Neural cell (in vitro differentiated cells): Measurements from ENCODE around the gene HCCS.
A peak's percentile ranks its signal among the peaks of the same experiment; 100 is the strongest.

ENCODE experiments used
- EP300 ChIP-seq: fragments of 450-650 bp; conservative IDR thresholded peaks from 2 replicates; pipeline ENCODE4 v1.6.1; 2014; ENCODE audit warnings: antibody characterized with exemption, mild to moderate bottlenecking, moderate library complexity; ENCODE audit not compliant: poor library complexity, severe bottlenecking
- EZH2 ChIP-seq: fragments of 200-600, 300-800 bp; shearing (Covaris generic), sonication (generic); IDR thresholded peaks from 2 replicates; pipeline ENCODE4 v1.6.1; 2014; ENCODE audit warnings: antibody characterized with exemption, low read length, borderline replicate concordance, mild to moderate bottlenecking; ENCODE audit not compliant: insufficient read depth, poor library complexity, severe bottlenecking
- POLR2AphosphoS5 ChIP-seq: IDR thresholded peaks from 2 replicates; pipeline ENCODE4 v1.6.1; 2012
- SMC3 ChIP-seq: fragments of 450-650 bp; conservative IDR thresholded peaks from 2 replicates; pipeline ENCODE4 v1.6.1; 2014; ENCODE audit warnings: antibody characterized with exemption, mild to moderate bottlenecking, moderate library complexity; ENCODE audit not compliant: poor library complexity
- TAF1 ChIP-seq: IDR thresholded peaks from 2 replicates; pipeline ENCODE4 v1.6.1; 2012; ENCODE audit warnings: low read depth
- TF ChIP-seq, protein P1 (sequence below): fragments of 450-650 bp; IDR thresholded peaks from 2 replicates; pipeline ENCODE4 v1.5.1; 2014; ENCODE audit warnings: antibody characterized with exemption, mild to moderate bottlenecking, moderate library complexity; ENCODE audit not compliant: poor library complexity, severe bottlenecking
- TF ChIP-seq, protein P2 (sequence below): IDR thresholded peaks from 2 replicates; pipeline ENCODE4 v1.6.1; 2012; ENCODE audit warnings: borderline replicate concordance

DNA sequence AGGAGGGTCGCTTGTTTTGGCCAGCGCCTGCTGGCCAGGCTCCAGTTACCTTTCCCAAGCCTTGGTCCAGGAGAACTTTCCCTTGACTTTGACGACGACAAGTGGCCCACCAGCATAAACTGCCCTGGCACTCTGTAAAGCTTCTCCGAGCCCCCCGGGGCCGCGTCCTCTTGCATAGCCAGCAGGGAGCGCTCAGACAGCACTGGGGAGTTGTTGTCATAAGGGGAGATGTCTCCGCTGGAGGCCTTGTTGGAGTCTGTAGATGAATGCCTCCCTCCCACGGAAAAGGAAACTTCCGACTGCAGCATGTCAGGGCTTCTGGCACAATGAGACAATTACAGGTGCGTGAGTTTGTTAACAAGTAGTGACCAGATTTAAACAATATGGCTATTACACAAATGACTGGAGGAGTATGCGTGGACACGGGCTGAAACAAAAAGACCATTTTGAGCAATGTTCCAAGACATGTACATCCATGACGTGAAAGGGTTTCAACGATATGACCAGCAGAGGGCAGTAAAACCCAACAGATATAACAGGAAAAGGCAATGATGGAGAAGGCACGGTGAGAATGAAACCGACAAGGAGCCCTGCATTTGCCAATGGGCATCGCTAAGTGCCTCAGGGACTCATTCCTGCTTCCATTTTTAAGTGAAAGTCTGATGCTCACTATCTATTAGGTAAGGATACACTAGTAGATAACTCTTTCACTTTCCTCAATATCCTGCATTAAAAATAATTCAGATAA, 33.0 kb downstream of the HCCS start:
- TF ChIP-seq TAF1 (no peak), EZH2 (no peak), EP300 (no peak), POLR2AphosphoS5 (no peak), SMC3 (peak; percentile 87)
- TF ChIP-seq, protein P1, sequence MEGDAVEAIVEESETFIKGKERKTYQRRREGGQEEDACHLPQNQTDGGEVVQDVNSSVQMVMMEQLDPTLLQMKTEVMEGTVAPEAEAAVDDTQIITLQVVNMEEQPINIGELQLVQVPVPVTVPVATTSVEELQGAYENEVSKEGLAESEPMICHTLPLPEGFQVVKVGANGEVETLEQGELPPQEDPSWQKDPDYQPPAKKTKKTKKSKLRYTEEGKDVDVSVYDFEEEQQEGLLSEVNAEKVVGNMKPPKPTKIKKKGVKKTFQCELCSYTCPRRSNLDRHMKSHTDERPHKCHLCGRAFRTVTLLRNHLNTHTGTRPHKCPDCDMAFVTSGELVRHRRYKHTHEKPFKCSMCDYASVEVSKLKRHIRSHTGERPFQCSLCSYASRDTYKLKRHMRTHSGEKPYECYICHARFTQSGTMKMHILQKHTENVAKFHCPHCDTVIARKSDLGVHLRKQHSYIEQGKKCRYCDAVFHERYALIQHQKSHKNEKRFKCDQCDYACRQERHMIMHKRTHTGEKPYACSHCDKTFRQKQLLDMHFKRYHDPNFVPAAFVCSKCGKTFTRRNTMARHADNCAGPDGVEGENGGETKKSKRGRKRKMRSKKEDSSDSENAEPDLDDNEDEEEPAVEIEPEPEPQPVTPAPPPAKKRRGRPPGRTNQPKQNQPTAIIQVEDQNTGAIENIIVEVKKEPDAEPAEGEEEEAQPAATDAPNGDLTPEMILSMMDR, result peak; percentile 78
- TF ChIP-seq, protein P2, sequence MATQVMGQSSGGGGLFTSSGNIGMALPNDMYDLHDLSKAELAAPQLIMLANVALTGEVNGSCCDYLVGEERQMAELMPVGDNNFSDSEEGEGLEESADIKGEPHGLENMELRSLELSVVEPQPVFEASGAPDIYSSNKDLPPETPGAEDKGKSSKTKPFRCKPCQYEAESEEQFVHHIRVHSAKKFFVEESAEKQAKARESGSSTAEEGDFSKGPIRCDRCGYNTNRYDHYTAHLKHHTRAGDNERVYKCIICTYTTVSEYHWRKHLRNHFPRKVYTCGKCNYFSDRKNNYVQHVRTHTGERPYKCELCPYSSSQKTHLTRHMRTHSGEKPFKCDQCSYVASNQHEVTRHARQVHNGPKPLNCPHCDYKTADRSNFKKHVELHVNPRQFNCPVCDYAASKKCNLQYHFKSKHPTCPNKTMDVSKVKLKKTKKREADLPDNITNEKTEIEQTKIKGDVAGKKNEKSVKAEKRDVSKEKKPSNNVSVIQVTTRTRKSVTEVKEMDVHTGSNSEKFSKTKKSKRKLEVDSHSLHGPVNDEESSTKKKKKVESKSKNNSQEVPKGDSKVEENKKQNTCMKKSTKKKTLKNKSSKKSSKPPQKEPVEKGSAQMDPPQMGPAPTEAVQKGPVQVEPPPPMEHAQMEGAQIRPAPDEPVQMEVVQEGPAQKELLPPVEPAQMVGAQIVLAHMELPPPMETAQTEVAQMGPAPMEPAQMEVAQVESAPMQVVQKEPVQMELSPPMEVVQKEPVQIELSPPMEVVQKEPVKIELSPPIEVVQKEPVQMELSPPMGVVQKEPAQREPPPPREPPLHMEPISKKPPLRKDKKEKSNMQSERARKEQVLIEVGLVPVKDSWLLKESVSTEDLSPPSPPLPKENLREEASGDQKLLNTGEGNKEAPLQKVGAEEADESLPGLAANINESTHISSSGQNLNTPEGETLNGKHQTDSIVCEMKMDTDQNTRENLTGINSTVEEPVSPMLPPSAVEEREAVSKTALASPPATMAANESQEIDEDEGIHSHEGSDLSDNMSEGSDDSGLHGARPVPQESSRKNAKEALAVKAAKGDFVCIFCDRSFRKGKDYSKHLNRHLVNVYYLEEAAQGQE, result no peak
